ENCODE results near the gene MORC1.
A peak's percentile ranks its signal among the peaks of the same experiment; 100 is the strongest.

MORC1 gene

DNA sequence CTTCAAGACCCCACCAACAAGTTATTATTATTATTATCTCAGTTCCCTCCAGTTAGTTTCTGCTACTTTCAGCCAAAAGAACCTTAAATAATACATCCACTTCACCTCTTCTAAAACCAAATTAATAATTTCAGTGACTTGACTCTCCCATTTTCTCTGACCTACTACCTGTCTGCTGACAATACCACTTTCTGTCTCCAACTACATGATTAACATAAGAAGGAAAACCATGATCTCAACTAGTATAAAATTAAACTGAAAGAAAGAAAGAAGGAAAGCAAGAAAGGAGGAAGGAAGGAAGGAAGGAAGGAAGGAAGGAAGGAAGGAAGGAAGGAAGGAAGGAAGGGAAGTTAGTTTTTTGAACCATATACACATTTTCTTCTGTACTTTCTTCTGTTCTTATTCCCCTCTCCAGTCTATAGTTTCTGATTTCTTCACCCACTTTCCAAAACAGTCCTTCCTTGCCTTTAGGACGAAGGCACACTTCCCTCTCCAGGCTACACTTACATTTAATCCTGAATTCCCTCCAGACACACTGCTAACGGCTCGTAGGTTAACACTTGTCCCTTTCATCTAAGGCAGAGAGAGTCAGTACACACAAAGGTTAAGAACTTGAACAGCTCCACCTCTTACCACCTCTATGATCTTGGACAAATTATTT is 84.8 kb downstream of the MORC1 start:
- no peak for DNase-seq (ENCODE audit: low read depth)

DNA sequence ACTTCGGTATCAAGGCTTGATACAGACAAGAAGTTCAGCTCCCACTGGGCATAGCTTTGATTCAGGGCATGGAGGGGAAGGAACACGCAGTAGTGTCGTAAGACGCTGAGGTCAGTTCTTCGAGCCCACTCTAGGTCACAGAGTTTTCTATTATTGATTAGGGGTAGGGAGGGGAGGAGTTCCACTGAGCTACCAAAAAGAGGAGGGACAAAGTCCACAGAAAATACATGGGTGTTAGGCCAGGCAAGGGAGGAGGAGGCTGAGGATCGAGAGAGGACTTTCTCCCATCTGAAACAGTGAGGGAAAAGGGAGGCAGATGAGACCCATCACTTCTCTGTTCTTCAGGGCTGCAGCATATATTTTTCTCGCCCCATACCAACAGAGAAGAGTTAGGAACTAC is 89.2 kb downstream of the MORC1 start:
- no peak for DNase-seq (ENCODE audit: low read depth)

DNA sequence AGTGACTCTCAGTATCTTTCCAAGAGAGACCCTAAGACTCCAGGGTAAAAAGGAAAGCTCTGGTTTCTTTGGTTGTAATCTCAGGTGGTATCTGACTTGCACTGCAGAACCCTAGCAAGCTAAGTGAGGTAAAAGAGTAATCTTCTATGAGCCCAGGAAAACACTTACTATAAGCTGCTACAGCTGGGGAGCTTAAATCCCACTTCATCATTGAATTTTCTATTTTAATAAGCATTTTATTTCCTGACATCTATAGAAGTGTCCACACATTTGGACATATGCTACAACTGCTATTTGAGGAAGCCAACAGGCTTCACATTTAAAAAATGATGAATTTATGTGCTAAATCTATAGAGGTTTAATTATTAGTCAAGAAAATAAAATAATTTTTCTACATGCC is 91.1 kb downstream of the MORC1 start:
- DNase-seq (ENCODE audit: low read depth): no peak

DNA sequence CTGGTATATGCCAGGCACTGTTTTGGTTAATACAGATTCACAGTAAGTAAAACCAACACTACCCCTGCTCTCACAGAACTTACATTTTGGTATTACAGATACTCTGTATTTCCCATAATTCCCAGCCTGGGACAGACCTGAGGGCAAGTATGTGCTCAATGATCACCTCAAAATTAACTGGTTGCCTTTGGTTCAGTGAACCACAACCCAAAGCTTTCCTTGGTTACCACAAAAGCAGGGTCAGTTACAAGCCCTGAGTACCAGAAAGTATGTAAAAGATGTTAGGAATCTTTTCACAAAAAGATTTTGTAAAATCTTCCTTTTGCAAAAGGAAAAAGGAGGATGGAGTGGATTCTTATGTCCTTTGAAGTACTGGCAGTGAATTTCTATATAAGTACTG is 92.0 kb downstream of the MORC1 start:
- DNase-seq (ENCODE audit: low read depth): no peak

DNA sequence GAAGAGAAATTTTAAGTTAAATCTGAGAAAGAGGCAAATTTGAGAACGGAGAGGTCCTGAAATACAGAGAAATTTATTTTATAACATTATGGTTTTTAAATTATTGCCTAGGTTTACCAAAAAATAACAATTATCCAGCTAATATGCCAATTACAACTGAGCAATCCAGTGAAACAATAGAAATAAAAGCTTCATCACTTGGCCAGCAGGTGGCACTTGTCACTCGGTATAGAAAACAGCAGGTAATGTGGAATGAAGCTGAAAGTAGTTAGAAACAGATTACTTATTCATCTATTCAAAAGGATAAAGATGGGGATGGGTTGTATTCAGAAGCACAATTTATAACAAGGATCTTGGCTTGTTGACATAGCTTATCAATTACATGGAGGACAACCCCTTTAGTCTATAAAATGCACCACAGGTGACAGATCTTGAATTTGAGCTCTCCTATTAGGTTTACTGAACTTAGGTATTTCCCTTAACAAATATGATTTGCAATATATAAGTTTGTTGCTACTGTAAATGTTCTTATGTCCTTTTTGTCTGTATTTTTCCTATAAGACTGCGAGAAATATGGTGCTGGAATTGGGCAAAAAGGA is 94.2 kb downstream of the MORC1 start:
- peak; percentile 61 for DNase-seq (ENCODE audit: low read depth)

DNA sequence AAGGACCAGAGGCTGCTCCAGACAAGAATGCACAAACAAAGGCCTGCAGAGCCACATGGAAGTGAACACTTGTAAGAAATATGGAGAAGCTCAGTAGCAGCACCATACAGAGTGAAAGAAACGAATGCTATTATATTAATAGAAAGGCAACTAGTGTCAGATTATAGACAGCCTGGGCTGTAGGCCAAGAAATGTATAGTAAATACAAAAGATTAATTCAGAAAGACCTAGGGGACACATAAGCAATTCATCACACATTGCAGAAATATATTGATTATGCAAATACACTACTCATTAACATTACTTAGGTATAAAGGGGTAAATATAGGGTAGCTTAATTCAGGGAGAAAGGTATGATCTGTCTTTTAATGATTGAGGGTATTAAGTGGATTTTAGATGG is 94.8 kb downstream of the MORC1 start:
- no peak for DNase-seq (ENCODE audit: low read depth)

DNA sequence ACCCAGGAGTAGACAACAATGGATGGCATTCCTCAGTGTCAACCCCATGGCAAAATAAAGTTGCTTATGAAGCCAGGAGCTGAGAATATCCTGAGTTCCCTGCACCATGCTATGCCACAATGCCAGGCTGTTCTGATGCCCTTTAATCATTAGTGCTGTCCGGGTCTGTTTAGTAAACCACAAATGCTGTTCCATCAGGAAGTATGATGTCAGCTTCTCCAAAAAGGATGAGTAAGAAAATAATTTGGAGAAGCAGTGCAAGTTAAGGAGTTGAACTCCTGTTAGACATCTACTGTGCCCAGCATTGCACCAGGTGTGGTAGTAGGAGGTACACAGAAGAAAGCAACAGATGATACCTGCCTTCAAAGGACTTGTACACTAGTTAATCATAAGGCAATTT is 96.4 kb downstream of the MORC1 start:
- DNase-seq (ENCODE audit: low read depth): peak; percentile 20

DNA sequence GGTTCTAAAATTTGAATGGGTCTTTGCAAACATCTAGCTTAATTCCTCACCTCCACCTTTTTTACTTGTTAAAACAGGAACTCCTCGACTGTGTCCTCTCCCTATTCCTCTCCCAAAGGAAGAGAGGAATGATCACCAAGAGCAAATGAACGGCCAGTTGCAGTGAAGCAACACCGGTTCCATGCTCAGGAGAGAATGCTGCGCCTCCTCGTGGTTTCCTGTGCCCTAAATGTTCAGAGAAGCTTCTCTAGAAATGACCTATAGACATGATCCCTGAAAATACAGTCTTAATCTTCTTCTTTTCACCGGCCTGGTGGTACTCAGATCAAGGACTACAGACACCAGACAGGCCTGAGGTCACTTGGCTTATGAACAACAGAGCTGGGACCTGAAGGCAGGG is 99.1 kb downstream of the MORC1 start:
- peak; percentile 55 for DNase-seq (ENCODE audit: low read depth)

DNA sequence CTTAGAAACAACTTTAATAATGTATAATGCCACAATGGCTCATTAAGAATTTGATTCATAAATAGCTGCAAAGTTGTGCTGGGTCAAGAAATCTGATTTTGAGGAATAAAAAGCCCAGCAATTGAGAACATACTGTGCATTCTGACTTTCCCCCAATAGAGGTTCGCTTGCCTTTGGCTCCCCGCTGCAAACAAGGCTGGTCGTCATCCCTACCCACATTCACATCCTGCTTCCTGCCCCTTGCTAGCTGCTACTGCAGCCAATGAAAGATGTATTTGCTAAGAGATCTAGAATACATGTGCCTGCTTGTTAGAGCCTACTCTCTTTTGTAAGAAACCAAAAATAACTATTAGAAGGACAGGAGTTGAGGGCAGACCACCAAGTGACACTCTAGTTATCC is 112.5 kb downstream of the MORC1 start:
- no peak for DNase-seq (ENCODE audit: low read depth)

DNA sequence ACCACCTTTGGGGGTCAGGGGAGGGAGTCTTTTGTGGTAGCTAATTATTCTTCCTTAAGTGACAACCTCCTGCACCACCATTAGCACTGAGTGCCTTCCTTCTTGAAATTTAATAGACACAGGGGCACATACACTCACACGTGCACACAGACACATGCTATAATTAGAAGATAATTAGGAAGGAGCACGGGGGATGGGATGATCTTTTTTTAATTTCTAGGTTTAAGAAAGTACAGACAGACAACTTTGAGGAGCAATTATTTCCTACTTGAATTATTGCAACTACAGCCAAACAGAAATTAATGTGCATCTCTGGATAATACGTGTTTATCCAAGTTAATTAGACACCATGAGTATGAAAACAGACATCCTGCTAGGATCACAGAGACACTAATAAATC is 119.5 kb downstream of the MORC1 start:
- no peak for DNase-seq (ENCODE audit: low read depth)

DNA sequence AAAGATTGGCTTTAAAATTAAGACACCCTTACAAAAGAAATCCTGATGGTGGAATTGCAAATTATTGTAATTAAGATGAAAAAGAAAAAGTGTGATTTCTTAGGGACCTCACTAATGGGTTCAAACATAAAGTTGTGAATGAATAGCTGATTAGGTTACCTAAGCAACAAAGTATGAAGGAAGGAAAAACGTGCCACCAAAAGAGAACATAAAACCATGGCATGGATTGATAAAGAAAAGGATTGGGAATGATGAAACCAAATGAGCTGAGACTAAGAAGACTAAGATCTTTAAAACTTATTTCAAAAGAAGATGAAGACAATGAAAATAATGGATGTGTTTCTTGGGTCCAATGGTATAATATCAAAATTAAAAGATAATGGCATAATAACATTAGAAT is 132.1 kb downstream of the MORC1 start:
- DNase-seq (ENCODE audit: low read depth): no peak

DNA sequence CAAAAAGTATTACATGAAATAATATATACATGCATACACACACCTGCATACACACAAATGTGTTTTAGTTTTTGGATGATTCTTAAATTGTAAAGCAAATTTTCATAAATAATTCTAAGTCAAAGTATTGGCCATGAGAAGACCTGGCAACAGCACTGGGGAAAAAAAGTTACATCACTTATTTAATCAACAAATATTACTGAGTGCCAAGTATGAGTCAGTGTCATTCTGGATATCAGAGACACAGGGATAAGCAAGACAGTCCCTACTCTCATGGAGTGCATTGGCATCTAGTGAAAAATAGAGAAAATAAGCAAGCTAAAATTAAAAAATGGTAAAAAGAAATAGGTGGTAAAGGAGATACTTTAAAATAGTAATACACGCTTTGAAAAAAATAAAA is 134.9 kb downstream of the MORC1 start:
- DNase-seq (ENCODE audit: low read depth): peak; percentile 27

DNA sequence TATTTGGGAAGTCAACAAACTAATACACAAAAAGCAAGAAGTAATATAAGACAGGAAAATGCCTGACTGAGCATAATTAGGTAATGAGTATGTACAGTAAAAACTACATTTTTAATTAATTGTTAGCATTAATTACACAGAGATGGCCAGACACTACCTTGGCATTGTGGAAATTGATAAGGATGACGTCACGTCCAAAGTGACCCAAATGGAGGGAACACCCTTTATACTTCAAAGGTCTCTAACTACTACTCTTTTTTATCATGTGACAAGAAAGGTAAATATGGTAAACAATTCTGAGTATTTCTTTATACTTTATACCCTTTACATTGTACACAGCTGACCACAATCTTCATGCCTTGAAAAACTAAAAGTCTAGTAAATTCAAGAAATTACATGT is 141.9 kb downstream of the MORC1 start:
- no peak for DNase-seq (ENCODE audit: low read depth)

DNA sequence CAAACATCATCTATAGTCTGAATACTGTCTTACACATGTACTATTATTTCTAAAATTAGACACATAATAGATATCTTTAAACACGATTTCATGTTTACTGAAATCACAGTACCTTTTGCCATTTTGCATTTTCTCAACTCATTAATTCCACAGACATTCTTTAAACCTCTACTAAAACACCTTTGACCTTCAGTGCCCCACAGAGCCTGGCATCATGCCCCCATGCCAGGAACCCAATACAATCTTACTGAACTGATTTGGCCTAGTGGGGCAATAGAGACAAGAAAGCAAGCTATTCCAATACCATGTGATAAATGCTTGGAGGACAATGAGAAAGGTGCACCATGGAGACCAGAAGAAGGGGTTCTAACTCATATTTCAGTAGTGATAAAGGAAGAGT is 144.9 kb downstream of the MORC1 start:
- DNase-seq (ENCODE audit: low read depth): no peak

DNA sequence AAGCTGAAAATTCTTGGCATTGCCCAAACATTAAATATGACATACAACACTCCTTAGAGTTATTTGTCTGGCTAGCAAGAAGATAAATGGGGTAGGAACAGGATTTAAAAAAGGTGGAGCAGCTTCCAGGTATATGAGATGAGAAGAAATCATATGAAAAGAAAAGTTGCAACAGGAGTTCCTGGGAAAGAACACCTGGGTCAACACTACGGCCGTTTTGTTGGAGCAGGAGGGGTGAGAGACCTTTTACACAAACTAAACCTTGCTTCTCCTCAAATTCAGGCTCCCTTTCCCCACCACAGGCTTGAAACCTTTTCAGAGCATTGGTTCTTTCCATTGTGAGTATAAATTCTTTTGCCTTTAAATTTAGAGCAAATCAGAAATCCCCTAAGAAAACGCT is 145.5 kb downstream of the MORC1 start:
- no peak for DNase-seq (ENCODE audit: low read depth)

DNA sequence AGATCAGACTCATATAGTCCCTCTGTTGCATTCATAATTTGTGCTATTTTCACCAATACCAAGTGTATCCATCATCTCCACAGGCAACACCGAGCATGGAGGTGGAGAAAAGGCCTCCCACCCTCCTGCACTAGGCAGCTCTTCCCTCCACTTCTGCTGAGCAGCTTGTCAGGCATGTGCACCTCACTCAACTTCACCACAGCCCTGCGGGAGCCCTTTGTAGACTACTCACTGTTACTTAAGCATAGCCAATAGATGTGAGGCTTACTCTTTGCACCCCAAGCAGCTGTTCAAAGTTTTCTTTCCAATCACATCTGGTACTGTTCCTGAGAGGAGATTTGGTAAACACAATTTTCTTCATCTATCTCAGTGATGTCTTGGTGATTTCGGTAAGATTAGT is 147.4 kb downstream of the MORC1 start:
- no peak for DNase-seq (ENCODE audit: low read depth)

DNA sequence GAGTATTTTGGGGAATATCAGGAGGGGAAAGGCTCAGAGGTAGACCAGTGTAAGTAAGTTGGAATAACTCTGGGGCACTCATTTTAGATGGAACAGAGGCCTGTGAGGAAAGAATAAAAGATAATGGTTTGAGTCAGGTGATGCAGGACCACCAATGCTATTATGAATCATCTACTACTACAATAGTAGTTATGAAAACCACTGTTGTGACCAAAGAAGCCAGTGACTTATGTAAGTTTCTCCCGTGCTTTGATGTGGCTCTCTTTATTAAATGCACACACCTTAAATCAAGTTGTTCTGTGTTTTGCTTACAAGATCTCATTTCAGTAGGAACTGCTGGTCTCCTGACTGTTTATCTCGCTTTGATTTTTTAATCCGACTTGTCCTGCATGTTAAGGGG is 151.2 kb downstream of the MORC1 start:
- no peak for DNase-seq (ENCODE audit: low read depth)

DNA sequence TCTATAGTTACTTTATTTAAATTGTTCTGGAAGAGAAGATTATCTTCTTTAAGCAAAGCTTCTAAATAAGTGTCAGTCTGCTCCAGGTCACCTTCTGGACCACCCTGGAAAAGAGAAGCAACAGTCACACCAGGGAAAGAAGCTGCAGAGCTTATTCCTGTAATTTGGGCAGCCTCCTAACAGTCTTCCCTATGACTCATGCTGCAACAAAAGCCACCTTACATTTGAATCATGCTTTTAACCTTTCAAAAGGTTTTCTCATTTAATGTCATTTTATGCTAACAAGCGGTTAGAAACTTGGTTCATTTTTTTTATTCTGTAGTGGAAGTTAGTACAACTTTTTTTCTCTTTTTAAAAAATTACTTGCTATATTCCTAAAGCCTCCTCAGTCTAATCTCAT is 158.9 kb downstream of the MORC1 start:
- DNase-seq (ENCODE audit: low read depth): peak; percentile 50

DNA sequence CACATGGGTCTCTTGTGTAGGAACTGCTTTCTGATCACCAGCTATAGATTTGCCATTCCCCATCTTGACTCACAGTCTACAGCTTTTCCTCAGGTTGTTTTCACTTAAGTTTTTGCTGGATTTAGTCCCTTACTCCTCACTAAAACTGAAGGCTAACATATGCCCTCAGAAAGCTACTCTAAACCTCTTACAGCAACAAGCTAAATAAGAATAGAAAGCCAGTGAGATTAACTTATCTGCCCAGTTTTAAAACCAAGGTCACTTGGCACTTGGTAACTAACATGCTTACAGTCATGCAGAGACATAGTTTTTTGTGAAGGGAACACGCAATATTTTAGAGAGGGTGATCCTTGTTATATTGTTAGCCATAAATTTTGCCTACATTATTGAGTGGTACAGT is 164.2 kb downstream of the MORC1 start, which contains the start of gene GUCA1C:
TSS of gene GUCA1C (minus strand) at position 180 of the 400 bp plus-strand sequence. CDS start at position 63, 117 bp downstream.
- DNase-seq (ENCODE audit: low read depth): no peak

DNA sequence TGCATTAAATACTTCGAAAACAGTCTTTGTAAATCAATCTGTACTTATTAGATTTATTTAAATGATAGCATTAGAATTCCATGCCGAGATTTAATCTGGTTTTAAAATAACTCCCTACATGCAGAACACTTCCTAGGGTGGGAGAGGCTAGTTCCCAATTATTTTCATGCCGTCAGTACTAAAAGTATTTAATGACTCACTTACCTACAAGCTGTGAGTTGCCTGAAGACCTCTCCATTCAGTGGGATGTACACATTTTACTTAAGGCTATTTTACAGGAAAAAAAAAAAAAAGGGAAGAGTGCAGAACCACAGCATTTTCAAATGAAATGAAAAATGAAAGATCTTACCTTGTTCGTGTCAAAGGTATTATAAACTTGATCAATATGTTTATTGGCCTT is 164.7 kb downstream of the MORC1 start:
- DNase-seq (ENCODE audit: low read depth): peak; percentile 65

DNA sequence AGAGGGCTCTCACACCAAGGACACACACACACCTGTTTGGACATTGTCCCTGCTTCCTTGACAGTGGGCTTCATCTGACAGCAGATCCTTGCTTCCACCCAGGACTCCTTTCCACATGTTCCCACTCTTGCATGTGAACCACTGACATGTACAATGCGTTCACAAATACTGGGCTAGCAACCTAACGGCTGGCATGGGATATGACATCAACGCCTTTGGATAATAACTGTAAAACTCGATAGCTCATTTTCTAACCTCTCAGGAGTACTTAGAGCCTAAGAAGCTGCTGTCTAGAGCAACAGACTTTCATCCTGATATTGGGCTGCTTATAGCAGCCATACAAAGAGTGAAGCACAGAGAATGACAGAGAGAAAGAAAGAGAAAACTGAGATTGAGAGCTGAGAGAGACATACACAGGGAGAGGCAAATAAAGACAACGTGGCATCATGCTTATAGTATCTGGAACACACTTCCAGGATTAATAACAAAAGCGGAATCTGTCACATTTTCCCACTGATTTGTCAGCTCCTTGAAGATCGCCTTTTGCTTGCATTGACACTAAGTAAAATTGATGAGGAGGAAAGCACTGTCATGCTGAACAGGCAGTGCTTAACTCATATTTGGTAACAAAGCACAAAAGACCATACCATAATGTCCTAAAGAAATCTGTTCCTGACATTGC is 166.0 kb downstream of the MORC1 start:
- DNase-seq (ENCODE audit: low read depth): no peak

DNA sequence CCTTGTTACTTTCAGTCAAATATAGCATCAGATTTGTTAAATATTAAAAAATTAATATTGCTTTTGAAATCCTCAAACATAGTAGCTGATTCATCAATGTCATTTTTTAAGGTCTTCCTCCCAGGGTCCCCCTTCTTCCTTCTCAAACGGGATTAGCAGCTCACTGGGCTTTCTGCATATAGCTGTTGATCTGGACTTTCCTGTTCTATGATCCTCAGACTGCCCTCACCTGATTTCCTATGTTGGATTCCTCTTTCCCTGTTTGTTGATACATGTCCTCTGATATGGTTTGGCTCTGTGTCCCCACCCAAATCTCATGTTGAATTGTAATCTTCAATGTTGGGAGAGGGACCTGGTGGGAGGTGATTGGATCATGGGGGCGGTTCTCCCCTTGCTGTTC is 170.1 kb downstream of the MORC1 start:
- DNase-seq (ENCODE audit: low read depth): no peak
